K562 (cell line): ENCODE data around the gene COL23A1. TPM values are rescaled to one million over a fixed set of nuclear protein-coding genes. Genes with fewer than 3 reads are reported as not detected.

Experiments
- ATAC-seq: fragments of 200-7000 bp; cut with Tn5 transposase; 3 replicates; pipeline ENCODE4 v1.9.1; 2020; ENCODE audit warnings: moderate library complexity
- BruUV-seq: library from RNA; stranded (reverse); fragments of 400-500 nt; replicated peaks from 2 replicates; lab custom pipeline; 2021; lab: Mats Ljungman, UMichigan
- CTCF ChIA-PET: fragments of 300-600 bp; formaldehyde crosslinking; extraction: SDS; loops from one replicate; lab custom pipeline; 2021; ENCODE audit warnings: low intra/inter-chr PET ratio; lab: Yijun Ruan, JAX
- POLR2A ChIA-PET: fragments of 300-600, 350-650 bp; sonication (Branson Sonifier 250); formaldehyde crosslinking; extraction: SDS; loops from one replicate; lab custom pipeline; 2021; ENCODE audit warnings: antibody characterized with exemption, inconsistent platforms; lab: Yijun Ruan, JAX
- DNase-seq, 4 experiments: peaks; one replicate each; pipeline versions ENCODE4 v3.0.0 to v3.0.0-alpha.2; 2011 to 2018; ENCODE audit warnings: low spot score in 3 of 4, mixed read lengths in 3 of 4; ENCODE audit errors: extremely low read depth in 1 of 4
- FAIRE-seq: peaks from 2 replicates; lab custom pipeline; 2011; peaks lifted over from hg19 to GRCh38; lab: Jason Lieb, UNC
- H2AFZ ChIP-seq: 2 replicates; pipeline ENCODE4 v1.6.0; 2011; ENCODE audit warnings: low read depth, low read length, control low read depth, inconsistent platforms
- H3K27ac ChIP-seq: fragments of 200-600 bp; 3 replicates; pipeline ENCODE4 v1.8.0; 2011; ENCODE audit warnings: low read depth, mild to moderate bottlenecking, control low read depth, inconsistent platforms, low read length, moderate library complexity, mixed read lengths; ENCODE audit errors: extremely low read depth
- H3K27me3 ChIP-seq, 2 experiments: fragments of 300-600 bp in 1 of 2; 2 replicates in 1 of 2; 3 replicates in 1 of 2; pipeline versions ENCODE4 v1.6.0 to v1.8.0; 2011; ENCODE audit warnings: inconsistent platforms in 2 of 2, low read length in 2 of 2, mild to moderate bottlenecking in 1 of 2, mixed read lengths in 1 of 2, moderate library complexity in 1 of 2; ENCODE audit not compliant: control insufficient read depth in 2 of 2, insufficient read depth in 2 of 2
- H3K36me3 ChIP-seq: fragments of 300-600 bp; 3 replicates; pipeline ENCODE4 v1.8.0; 2011; ENCODE audit warnings: mild to moderate bottlenecking, low read length, inconsistent platforms; ENCODE audit not compliant: control insufficient read depth, insufficient read depth
- H3K4me1 ChIP-seq, 2 experiments: fragments of 200-600 bp in 1 of 2; replicated peaks in 1 of 2; 2 replicates in 1 of 2; 3 replicates in 1 of 2; pipeline versions ENCODE4 v1.5.1 to v1.8.0; 2011; ENCODE audit warnings: inconsistent platforms in 2 of 2, low read length in 2 of 2, mild to moderate bottlenecking in 1 of 2, mixed read lengths in 1 of 2, moderate library complexity in 1 of 2; ENCODE audit not compliant: control insufficient read depth in 2 of 2, insufficient read depth in 2 of 2
- H3K4me2 ChIP-seq: 2 replicates; pipeline ENCODE4 v1.6.1; 2011; ENCODE audit warnings: low read length, control low read depth, inconsistent platforms, mixed read lengths; ENCODE audit not compliant: insufficient read depth
- H3K4me3 ChIP-seq: fragments of 200-600 bp; sonication (generic), shearing (Covaris generic); 2 replicates; pipeline ENCODE4 v1.5.1; 2016; ENCODE audit warnings: control low read depth, inconsistent platforms
- H3K79me2 ChIP-seq: fragments of 200-600 bp; 3 replicates; pipeline ENCODE4 v1.8.0; 2011; ENCODE audit warnings: low read length, inconsistent platforms; ENCODE audit not compliant: control insufficient read depth, insufficient read depth
- H3K9ac ChIP-seq, 2 experiments: 2 replicates each; pipeline versions ENCODE4 v1.6.0 to v1.6.1; 2011; ENCODE audit warnings: low read depth in 2 of 2, low read length in 2 of 2, control low read depth in 1 of 2, inconsistent platforms in 1 of 2, mild to moderate bottlenecking in 1 of 2, mixed read lengths in 1 of 2; ENCODE audit not compliant: insufficient read depth in 1 of 2
- H3K9me1 ChIP-seq: one replicate; pipeline ENCODE4 v1.6.0; 2011; ENCODE audit warnings: inconsistent platforms, mild to moderate bottlenecking, low read length, moderate library complexity; ENCODE audit not compliant: control insufficient read depth, insufficient read depth
- H3K9me3 ChIP-seq: replicated peaks from 2 replicates; pipeline ENCODE4 v1.5.1; 2011; ENCODE audit warnings: low read depth, low read length, inconsistent platforms; ENCODE audit not compliant: control insufficient read depth, insufficient read depth
- H4K20me1 ChIP-seq: replicated peaks from 2 replicates; pipeline ENCODE4 v1.6.1; 2011; ENCODE audit warnings: low read length, inconsistent platforms, mixed read lengths; ENCODE audit not compliant: control insufficient read depth, insufficient read depth
- CEBPG ChIP-seq, 3 experiments: fragments of 200-800 bp in 1 of 3; sonication (Bioruptor generic) in 1 of 3; sonication (generic) in 1 of 3; formaldehyde crosslinking in 1 of 3; IDR thresholded peaks in 2 of 3; conservative IDR thresholded peaks in 1 of 3; 2 replicates each; pipeline versions ENCODE4 v1.6.1 to v1.8.0; 2016 to 2022; ENCODE audit warnings: missing compliant biosample characterization in 2 of 3, missing genetic modification characterization in 2 of 3, mild to moderate bottlenecking in 1 of 3, missing genetic modification reagents in 1 of 3
- GTF2A2 ChIP-seq: IDR thresholded peaks from 2 replicates; pipeline ENCODE4 v1.6.1; 2016; ENCODE audit warnings: mild to moderate bottlenecking, missing genetic modification characterization, missing compliant biosample characterization
- GTF2F1 ChIP-seq: IDR thresholded peaks from 2 replicates; pipeline ENCODE4 v1.6.1; 2011; ENCODE audit warnings: low read depth, low read length, improper control_type of control experiment
- HSF4 ChIP-seq: fragments of 250-450 bp; sonication (Bioruptor Pico); IDR thresholded peaks from 2 replicates; pipeline ENCODE4 v2.1.2; 2022; ENCODE audit warnings: mild to moderate bottlenecking, moderate library complexity, borderline replicate concordance
- KAT7 ChIP-seq: sonication (generic); formaldehyde crosslinking; IDR thresholded peaks from 2 replicates; pipeline ENCODE4 v1.8.0; 2022; ENCODE audit warnings: missing genetic modification reagents, mild to moderate bottlenecking, borderline replicate concordance
- MAFF ChIP-seq: IDR thresholded peaks from 2 replicates; pipeline ENCODE4 v1.6.1; 2012; ENCODE audit warnings: low read length, improper control_type of control experiment
- NFIC ChIP-seq: fragments of 450-650 bp; IDR thresholded peaks from 2 replicates; pipeline ENCODE4 v1.6.1; 2017; ENCODE audit warnings: mild to moderate bottlenecking, inconsistent platforms
- RAD21 ChIP-seq, 2 experiments: fragments of 250-450 bp in 1 of 2; fragments of 450-650 bp in 1 of 2; sonication (Bioruptor Pico) in 1 of 2; formaldehyde crosslinking in 1 of 2; IDR thresholded peaks in 1 of 2; conservative IDR thresholded peaks in 1 of 2; 2 replicates each; pipeline versions ENCODE4 v1.4.0 to v1.8.0; 2020 to 2022; ENCODE audit warnings: mild to moderate bottlenecking in 2 of 2, moderate library complexity in 1 of 2
- RHOXF2B ChIP-seq: fragments of 250-450 bp; sonication (Bioruptor Pico); conservative IDR thresholded peaks from 2 replicates; pipeline ENCODE4 v1.5.1; 2021
- TAF7 ChIP-seq: fragments of 450-650 bp; IDR thresholded peaks from 2 replicates; pipeline ENCODE4 v1.6.1; 2016; ENCODE audit warnings: missing genetic modification characterization, missing compliant biosample characterization
- ZFX ChIP-seq: sonication (generic); formaldehyde crosslinking; IDR thresholded peaks from 2 replicates; pipeline ENCODE4 v1.8.0; 2022; ENCODE audit warnings: mild to moderate bottlenecking, missing genetic modification reagents, moderate library complexity
- ZNF583 ChIP-seq: fragments of 250-450 bp; sonication (Bioruptor Pico); IDR thresholded peaks from 2 replicates; pipeline ENCODE4 v1.4.0; 2020
- WGBS: fragments of 100-300 bp; shearing (Covaris generic); methylation state at CpG from one replicate; pipeline ENCODE4 v1.1.6; 2016; ENCODE audit warnings: low coverage, mixed read lengths; ENCODE audit not compliant: insufficient coverage; ENCODE audit errors: missing lambda C conversion rate; 5-methylcytosine and 5-hydroxymethylcytosine counted together
- in situ Hi-C: fragments of 300-500 bp; cut with MboI; formaldehyde crosslinking; loops from 4 replicates; pipeline ENCODE4 v1.15.0; 2018; ENCODE audit warnings: inconsistent platforms, mixed read lengths
- intact Hi-C: fragments of 100-400 bp; cut with micrococcal nuclease; formaldehyde crosslinking; loops from 2 replicates; pipeline ENCODE4 v1.14.2; 2022
- polyA plus RNA-seq, 8 experiments: library from polyadenylated mRNA; depleted of rRNA in 4 of 8; stranded (reverse) in 5 of 8; unstranded in 3 of 8; fragments of >200 nt; fragmentation: Nextera tagmentation in 2 of 8; fragmentation: Illumina TruSeq in 1 of 8; extraction: Ambion mirVana in 2 of 8; extraction: Trizol in 1 of 8; gene quantifications; 2 replicates each; pipeline versions ENCODE4 v1.2.1 to v1.2.3, GENCODE V29; 2011 to 2014; ENCODE audit warnings: inconsistent platforms in 1 of 8, missing spikeins in 1 of 8
- total RNA-seq, 7 experiments: library from RNA; depleted of rRNA in 6 of 7; stranded (reverse); fragments of >200 nt in 6 of 7; fragmentation: Illumina TruSeq in 2 of 7; extraction: Trizol in 2 of 7; gene quantifications; 2 replicates each; pipeline versions ENCODE4 v1.2.1 to v1.2.3, GENCODE V29; 2011 to 2021; ENCODE audit warnings: low replicate concordance in 1 of 7
- TF ChIP-seq, protein P1 (sequence below): IDR thresholded peaks from 2 replicates; pipeline ENCODE4 v1.6.1; 2011; ENCODE audit warnings: borderline replicate concordance, low read depth, mild to moderate bottlenecking, moderate library complexity, low read length; ENCODE audit not compliant: insufficient read depth, poor library complexity, severe bottlenecking
- TF ChIP-seq, protein P2 (sequence below): sonication (generic); formaldehyde crosslinking; IDR thresholded peaks from 2 replicates; pipeline ENCODE4 v1.8.0; 2022; ENCODE audit warnings: missing genetic modification reagents, mild to moderate bottlenecking, borderline replicate concordance

The COL23A1 gene
- total and polyA plus RNA-seq, 9 of the 15 experiments (the other 6 are each of a cell fraction or from before 2014, with no cell fraction given): 0.09 TPM; not detected in 8

DNA sequence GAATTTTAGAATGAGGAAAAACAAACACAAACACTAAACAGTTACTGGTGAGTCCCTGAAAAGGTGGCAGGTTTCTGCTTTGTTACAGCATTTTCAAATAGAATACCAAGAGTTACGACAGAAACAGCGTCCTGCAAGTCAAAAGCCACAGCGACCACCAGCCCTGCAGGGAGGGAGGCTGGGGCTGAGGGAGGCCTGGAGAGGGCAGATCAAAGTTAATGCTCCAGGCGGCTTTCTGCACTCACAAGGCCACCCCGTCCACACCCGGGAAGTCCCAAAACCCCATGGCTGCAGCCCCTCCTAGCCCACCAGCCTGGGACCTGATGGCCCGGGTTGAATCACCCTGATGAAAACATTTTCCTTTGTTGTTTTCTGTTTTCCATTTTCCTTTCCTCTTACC, 29.3 kb downstream of the COL23A1 start:
- no peak for FAIRE-seq
- Histone ChIP-seq H3K27ac (no peak overlapping the region), H3K79me2 (no peaks in the 10 kb centered on the region), H3K4me3 (no peak overlapping the region), H4K20me1 (no peaks in the 10 kb centered on the region), H3K9ac (no peak overlapping the region), H3K36me3 (no peaks in the 10 kb centered on the region), H3K4me2 (no peak overlapping the region), H3K4me1 (peaks cover 9 to 14% of the 10 kb centered on the region in 2 experiments; a peak in 4 of 5 replicates), H2AFZ (no peak overlapping the region), H3K9me3 (no peaks in the 10 kb centered on the region; the same call in 1 of the 2 replicates), H3K9me1 (no peaks in the 10 kb centered on the region), H3K27me3 (peaks cover 10 to 56% of the 10 kb centered on the region in 2 experiments)
- no TSS peak for BruUV-seq
- intact Hi-C loops: no loop called here
- in situ Hi-C loops: no loop called here
- no peak for ATAC-seq
- CTCF ChIA-PET: no interaction called here
- no peak for DNase-seq
- 18% methylated on average over 6 of the region's 7 CpGs for WGBS
- POLR2A ChIA-PET: interaction anchor here (0.7 kb wide), 1 partner anchor 9 kb away, joined by 4 read pairs; no protein-coding TSS in a partner anchor
- TF ChIP-seq KAT7 (CRISPR knock-in tag) (no peak), RHOXF2B (CRISPR knock-in tag) (no peak), ZFX (CRISPR knock-in tag) (no peak), TAF7 (tag) (no peak), MAFF (no peak), CEBPG (CRISPR knock-in tag; IDR thresholded peaks at IDR 0.05) (no peak), CEBPG (tag; conservative IDR thresholded peaks at IDR 0.05 in 1 of 2, IDR thresholded peaks at IDR 0.05 in 1 of 2) (no peak), NFIC (no peak), GTF2A2 (tag) (no peak), ZNF583 (CRISPR knock-in tag) (no peak), RAD21 (CRISPR knock-in tag; conservative IDR thresholded peaks at IDR 0.05 in 1 of 2, IDR thresholded peaks at IDR 0.05 in 1 of 2) (no peak), GTF2F1 (no peak), HSF4 (CRISPR knock-in tag) (no peak)
- TF ChIP-seq, protein P1, sequence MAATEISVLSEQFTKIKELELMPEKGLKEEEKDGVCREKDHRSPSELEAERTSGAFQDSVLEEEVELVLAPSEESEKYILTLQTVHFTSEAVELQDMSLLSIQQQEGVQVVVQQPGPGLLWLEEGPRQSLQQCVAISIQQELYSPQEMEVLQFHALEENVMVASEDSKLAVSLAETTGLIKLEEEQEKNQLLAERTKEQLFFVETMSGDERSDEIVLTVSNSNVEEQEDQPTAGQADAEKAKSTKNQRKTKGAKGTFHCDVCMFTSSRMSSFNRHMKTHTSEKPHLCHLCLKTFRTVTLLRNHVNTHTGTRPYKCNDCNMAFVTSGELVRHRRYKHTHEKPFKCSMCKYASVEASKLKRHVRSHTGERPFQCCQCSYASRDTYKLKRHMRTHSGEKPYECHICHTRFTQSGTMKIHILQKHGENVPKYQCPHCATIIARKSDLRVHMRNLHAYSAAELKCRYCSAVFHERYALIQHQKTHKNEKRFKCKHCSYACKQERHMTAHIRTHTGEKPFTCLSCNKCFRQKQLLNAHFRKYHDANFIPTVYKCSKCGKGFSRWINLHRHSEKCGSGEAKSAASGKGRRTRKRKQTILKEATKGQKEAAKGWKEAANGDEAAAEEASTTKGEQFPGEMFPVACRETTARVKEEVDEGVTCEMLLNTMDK: no peak
- TF ChIP-seq, protein P2, sequence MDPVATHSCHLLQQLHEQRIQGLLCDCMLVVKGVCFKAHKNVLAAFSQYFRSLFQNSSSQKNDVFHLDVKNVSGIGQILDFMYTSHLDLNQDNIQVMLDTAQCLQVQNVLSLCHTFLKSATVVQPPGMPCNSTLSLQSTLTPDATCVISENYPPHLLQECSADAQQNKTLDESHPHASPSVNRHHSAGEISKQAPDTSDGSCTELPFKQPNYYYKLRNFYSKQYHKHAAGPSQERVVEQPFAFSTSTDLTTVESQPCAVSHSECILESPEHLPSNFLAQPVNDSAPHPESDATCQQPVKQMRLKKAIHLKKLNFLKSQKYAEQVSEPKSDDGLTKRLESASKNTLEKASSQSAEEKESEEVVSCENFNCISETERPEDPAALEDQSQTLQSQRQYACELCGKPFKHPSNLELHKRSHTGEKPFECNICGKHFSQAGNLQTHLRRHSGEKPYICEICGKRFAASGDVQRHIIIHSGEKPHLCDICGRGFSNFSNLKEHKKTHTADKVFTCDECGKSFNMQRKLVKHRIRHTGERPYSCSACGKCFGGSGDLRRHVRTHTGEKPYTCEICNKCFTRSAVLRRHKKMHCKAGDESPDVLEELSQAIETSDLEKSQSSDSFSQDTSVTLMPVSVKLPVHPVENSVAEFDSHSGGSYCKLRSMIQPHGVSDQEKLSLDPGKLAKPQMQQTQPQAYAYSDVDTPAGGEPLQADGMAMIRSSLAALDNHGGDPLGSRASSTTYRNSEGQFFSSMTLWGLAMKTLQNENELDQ (CRISPR knock-in tag): no peak
